ENCODE measurements around the gene VLDLR. TPM values are rescaled to one million over a fixed set of nuclear protein-coding genes. Genes with fewer than 3 reads are reported as not detected.

Gene VLDLR
- polyA plus RNA-seq, 1 donor (not counting 4 experiments of a cell fraction or from before 2014, with no cell fraction given): 7.0 TPM

DNA sequence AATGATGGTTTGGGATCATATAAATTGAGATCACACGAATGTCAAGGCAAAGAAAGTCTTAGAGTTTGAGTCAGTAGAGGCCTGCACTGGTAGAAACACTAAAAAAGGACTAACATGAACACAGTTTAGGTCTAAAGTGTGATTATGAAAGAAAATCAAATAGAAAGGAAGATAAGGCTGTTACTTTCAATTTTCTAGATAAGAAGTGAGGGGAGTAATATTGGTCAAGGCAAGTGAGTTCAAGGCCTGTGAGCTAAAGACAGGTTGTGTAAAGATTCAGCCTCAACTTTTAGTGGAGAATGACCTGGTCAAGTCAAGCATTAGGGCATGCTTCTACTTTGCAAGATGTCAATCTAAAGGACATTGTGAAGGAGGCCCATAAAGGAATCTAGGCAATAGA is 19.0 kb downstream of the VLDLR start:
- Histone ChIP-seq H3K4me1 (ENCODE audit: control insufficient read depth, extremely low read depth, insufficient read depth, low read length) (no peaks in the 10 kb centered on the region), H3K9me3 (ENCODE audit: control insufficient read depth, low read depth, low read length) (no peaks in the 10 kb centered on the region), H3K27me3 (ENCODE audit: control insufficient read depth, extremely low read depth, insufficient read depth, low read length) (no peaks in the 10 kb centered on the region), H2AFZ (ENCODE audit: control insufficient read depth, low read length) (no peak overlapping the region), H3K79me2 (ENCODE audit: control insufficient read depth, insufficient read depth, low read length) (no peaks in the 10 kb centered on the region), H3K9ac (ENCODE audit: control insufficient read depth, extremely low read depth, insufficient read depth, low read length) (no peak overlapping the region), H3K4me3 (ENCODE audit: control insufficient read depth in 2 of 3, extremely low read depth in 1 of 3, insufficient read depth in 2 of 3, low read depth in 1 of 3, low read length in 3 of 3) (no peak overlapping the region), H3K9me1 (ENCODE audit: control insufficient read depth, extremely low read depth, insufficient read depth, low read length) (no peaks in the 10 kb centered on the region), H3K4me2 (ENCODE audit: control insufficient read depth, extremely low read depth, insufficient read depth, low read depth, low read length) (no peak overlapping the region), H3K36me3 (ENCODE audit: control insufficient read depth in 2 of 2, extremely low read depth in 1 of 2, insufficient read depth in 2 of 2, low read length in 2 of 2) (peaks cover 0 to 9% of the 10 kb centered on the region in 2 experiments), H4K20me1 (ENCODE audit: control insufficient read depth, extremely low read depth, insufficient read depth, low read length) (no peaks in the 10 kb centered on the region), H3K27ac (ENCODE audit: control insufficient read depth, insufficient read depth, low read length) (no peak overlapping the region)
- FAIRE-seq: no peak
- TF ChIP-seq EZH2 (IDR thresholded peaks at IDR 0.05; ENCODE audit: low read length): no peak
- dilution Hi-C loops (cut with MboI; ENCODE audit: extremely low pct_ligation_motif_present, low sequenced_read_pairs): no loop called here
- no peak for DNase-seq (ENCODE audit: low read depth, low spot score)

DNA sequence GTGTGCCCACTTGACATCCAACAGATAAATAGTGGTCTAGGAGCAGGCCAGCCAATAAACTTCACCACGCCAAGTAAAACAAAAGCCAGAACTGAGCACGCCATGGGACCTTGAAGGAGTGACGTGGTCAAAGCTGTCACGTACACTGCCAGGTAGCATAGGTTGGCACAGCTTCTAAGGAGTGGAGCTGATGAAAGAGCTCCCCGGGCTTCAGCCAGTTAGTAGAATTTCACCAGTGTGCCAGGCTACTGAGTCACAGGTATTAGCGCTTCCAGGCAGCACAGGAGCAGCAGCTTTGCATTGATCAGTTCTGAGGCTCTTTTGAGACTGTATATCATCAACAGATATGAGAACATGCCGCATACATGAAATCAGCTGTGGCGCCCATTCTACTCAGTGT is 19.4 kb downstream of the VLDLR start:
- TF ChIP-seq CTCF (optimal IDR thresholded peaks at IDR 0.05 in 1 of 3, IDR thresholded peaks at IDR 0.05 in 1 of 3, conservative IDR thresholded peaks at IDR 0.05 in 1 of 3; ENCODE audit: extremely low read depth in 1 of 3, insufficient read depth in 2 of 3, low read length in 3 of 3): no peak
- TF ChIP-seq EZH2 (IDR thresholded peaks at IDR 0.05; ENCODE audit: low read length): no peak
- H3K9me3 ChIP-seq (ENCODE audit: control insufficient read depth, low read depth, low read length): no peaks in the 10 kb centered on the region
- FAIRE-seq: no peak
- no peaks in the 10 kb centered on the region for H4K20me1 ChIP-seq (ENCODE audit: control insufficient read depth, extremely low read depth, insufficient read depth, low read length)
- no peaks in the 10 kb centered on the region for H3K4me1 ChIP-seq (ENCODE audit: control insufficient read depth, extremely low read depth, insufficient read depth, low read length)
- DNase-seq (ENCODE audit: low read depth, low spot score): no peak
- no peak overlapping the region for H3K27ac ChIP-seq (ENCODE audit: control insufficient read depth, insufficient read depth, low read length)
- H3K4me3 ChIP-seq (ENCODE audit: control insufficient read depth in 2 of 3, extremely low read depth in 1 of 3, insufficient read depth in 2 of 3, low read depth in 1 of 3, low read length in 3 of 3): no peak overlapping the region
- no peak overlapping the region for H2AFZ ChIP-seq (ENCODE audit: control insufficient read depth, low read length)
- peaks cover 0 to 9% of the 10 kb centered on the region in 2 experiments for H3K36me3 ChIP-seq (ENCODE audit: control insufficient read depth in 2 of 2, extremely low read depth in 1 of 2, insufficient read depth in 2 of 2, low read length in 2 of 2)
- H3K79me2 ChIP-seq (ENCODE audit: control insufficient read depth, insufficient read depth, low read length): no peaks in the 10 kb centered on the region
- no peak overlapping the region for H3K9ac ChIP-seq (ENCODE audit: control insufficient read depth, extremely low read depth, insufficient read depth, low read length)
- H3K27me3 ChIP-seq (ENCODE audit: control insufficient read depth, extremely low read depth, insufficient read depth, low read length): no peaks in the 10 kb centered on the region
- H3K9me1 ChIP-seq (ENCODE audit: control insufficient read depth, extremely low read depth, insufficient read depth, low read length): no peaks in the 10 kb centered on the region
- no peak overlapping the region for H3K4me2 ChIP-seq (ENCODE audit: control insufficient read depth, extremely low read depth, insufficient read depth, low read depth, low read length)
- dilution Hi-C loops (cut with MboI; ENCODE audit: extremely low pct_ligation_motif_present, low sequenced_read_pairs): no loop called here

DNA sequence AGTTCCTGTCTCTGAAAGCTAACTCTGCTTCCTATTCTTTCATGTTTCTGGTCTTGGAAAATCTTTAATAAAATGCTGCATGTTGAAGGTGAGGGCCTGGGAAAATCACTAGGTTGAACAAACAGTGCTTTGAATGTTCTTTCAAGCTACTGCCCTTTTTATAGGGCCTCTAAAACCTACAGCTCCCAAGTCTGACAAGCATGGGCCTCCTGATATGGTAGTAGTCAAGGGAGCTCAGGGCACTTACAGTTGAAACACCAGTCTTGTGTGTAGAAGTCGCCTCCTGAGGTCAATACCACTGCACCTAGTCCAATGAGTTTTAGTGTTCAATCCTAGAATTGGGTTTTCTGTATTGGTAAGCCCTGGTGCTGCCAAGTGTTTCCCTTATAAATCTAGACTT is 20.5 kb downstream of the VLDLR start:
- FAIRE-seq (no peak), DNase-seq (ENCODE audit: low read depth, low spot score) (no peak)
- Histone ChIP-seq H4K20me1 (ENCODE audit: control insufficient read depth, extremely low read depth, insufficient read depth, low read length) (no peaks in the 10 kb centered on the region), H3K9me3 (ENCODE audit: control insufficient read depth, low read depth, low read length) (no peaks in the 10 kb centered on the region), H3K79me2 (ENCODE audit: control insufficient read depth, insufficient read depth, low read length) (no peaks in the 10 kb centered on the region), H3K27ac (ENCODE audit: control insufficient read depth, insufficient read depth, low read length) (no peak overlapping the region), H3K4me2 (ENCODE audit: control insufficient read depth, extremely low read depth, insufficient read depth, low read depth, low read length) (no peak overlapping the region), H2AFZ (ENCODE audit: control insufficient read depth, low read length) (no peak overlapping the region), H3K36me3 (ENCODE audit: control insufficient read depth in 2 of 2, extremely low read depth in 1 of 2, insufficient read depth in 2 of 2, low read length in 2 of 2) (peaks cover 0 to 9% of the 10 kb centered on the region in 2 experiments), H3K4me1 (ENCODE audit: control insufficient read depth, extremely low read depth, insufficient read depth, low read length) (no peaks in the 10 kb centered on the region), H3K9ac (ENCODE audit: control insufficient read depth, extremely low read depth, insufficient read depth, low read length) (no peak overlapping the region), H3K27me3 (ENCODE audit: control insufficient read depth, extremely low read depth, insufficient read depth, low read length) (no peaks in the 10 kb centered on the region), H3K4me3 (ENCODE audit: control insufficient read depth in 2 of 3, extremely low read depth in 1 of 3, insufficient read depth in 2 of 3, low read depth in 1 of 3, low read length in 3 of 3) (no peak overlapping the region), H3K9me1 (ENCODE audit: control insufficient read depth, extremely low read depth, insufficient read depth, low read length) (no peaks in the 10 kb centered on the region)
- dilution Hi-C loops (cut with MboI; ENCODE audit: extremely low pct_ligation_motif_present, low sequenced_read_pairs): no loop called here
- TF ChIP-seq EZH2 (IDR thresholded peaks at IDR 0.05; ENCODE audit: low read length) (no peak), CTCF (optimal IDR thresholded peaks at IDR 0.05 in 1 of 3, IDR thresholded peaks at IDR 0.05 in 1 of 3, conservative IDR thresholded peaks at IDR 0.05 in 1 of 3; ENCODE audit: extremely low read depth in 1 of 3, insufficient read depth in 2 of 3, low read length in 3 of 3) (no peak)

Data from keratinocyte (primary cell).